HG02610 (cell line): Measurements from ENCODE around the gene GGCT.

Source experiments
- ATAC-seq: cut with Tn5 transposase; IDR thresholded peaks from one replicate; pipeline ENCODE4 v1.9.1; 2021; ENCODE audit warnings: mild to moderate bottlenecking, moderate library complexity; ENCODE audit not compliant: unreplicated experiment

The GGCT gene

GRCh38 chr7:30465046-30465810 is 39.4 kb downstream of the GGCT start:
- no peak for ATAC-seq

DNA sequence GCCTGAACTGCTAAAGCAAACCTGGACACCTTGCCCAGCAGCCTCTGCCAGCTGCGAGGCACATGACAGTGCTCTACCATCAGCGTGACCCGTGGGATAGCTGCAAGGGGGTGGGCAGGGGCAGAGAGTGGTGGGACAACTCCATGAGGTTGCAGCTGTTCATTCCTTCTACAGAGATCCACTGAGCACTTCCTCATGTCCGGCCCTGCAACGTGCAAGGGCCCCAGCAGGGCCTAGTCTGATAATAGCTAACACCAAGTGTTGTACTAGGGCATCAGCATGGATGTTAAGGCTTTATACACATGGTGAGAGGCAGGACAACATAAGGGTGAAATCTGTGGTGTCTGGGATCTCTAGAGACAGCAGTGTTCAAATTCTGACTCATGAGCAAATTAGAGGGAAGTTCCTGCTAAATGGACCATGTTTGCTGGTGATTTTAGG is 40.4 kb downstream of the GGCT start:
- ATAC-seq: peak; percentile 72

DNA sequence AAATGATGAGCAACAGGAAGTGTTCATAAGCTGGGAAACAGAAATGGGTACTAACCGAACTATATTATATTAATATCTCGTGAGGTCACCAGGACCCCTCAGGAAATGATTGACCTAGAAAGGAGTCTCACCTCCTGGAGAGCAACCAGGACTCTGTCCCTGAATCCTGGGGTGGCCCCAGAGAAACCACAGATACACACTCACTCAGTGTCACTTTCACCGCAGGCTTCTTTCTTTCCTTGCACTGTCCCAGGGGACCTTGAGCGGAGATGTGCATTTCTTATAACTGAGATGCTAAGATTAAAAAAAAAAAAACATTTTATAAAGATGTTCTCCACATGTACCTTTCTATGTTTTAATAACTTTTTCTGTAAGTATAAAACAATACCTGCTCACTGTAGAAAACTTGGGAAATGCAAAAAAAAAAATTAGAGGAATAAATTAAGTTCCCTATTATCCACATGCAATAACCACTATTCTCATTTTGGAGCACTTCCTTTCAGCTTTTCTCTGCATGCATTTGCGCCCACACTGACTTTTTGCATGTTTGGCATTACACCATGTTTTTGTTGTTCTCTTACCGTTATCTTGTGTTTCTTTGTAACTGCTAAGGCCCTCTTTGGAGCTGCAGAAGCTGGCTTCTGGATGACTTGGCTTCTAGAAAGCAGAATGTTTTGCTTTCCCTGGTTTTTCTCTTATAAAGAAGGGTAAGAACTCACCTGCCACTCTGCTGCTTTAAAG is 41.1 kb downstream of the GGCT start:
- ATAC-seq: peak; percentile 47

GRCh38 chr7:30462179-30462578 is 42.5 kb downstream of the GGCT start:
- peak; percentile 37 for ATAC-seq

DNA sequence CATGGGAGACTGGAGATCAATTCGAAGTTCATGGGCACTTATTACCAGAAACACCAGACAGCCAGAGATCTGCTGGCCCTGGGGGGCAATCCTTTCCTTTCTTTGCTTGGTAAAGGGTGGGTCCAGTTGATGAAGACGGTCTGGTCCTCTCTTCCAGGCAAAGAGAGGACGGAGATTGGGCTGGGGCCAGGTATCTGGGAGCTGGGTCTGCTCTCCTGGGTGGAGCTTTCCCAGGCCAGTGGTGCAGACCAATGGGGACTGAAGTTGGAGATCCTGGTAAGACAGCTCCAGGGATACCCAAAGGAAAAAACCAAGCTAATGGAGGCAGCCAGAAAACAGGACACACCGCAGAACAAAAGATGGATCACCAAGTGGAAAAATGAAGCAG is 44.4 kb downstream of the GGCT start:
- no peak for ATAC-seq

GRCh38 chr7:30459591-30460245 is 44.9 kb downstream of the GGCT start:
- no peak for ATAC-seq

- no peak for ATAC-seq
Measured at GRCh38 chr7:30458311-30458710, 46.3 kb downstream of the GGCT start.

GRCh38 chr7:30453921-30454320 is 50.7 kb downstream of the GGCT start:
- no peak for ATAC-seq

- ATAC-seq: no peak
Measured at GRCh38 chr7:30453016-30453415, 51.6 kb downstream of the GGCT start.

GRCh38 chr7:30452280-30452930 is 52.2 kb downstream of the GGCT start:
- ATAC-seq: no peak

- no peak for ATAC-seq
Measured at GRCh38 chr7:30451539-30452279, 52.9 kb downstream of the GGCT start.

GRCh38 chr7:30450983-30451497 is 53.6 kb downstream of the GGCT start:
- ATAC-seq: no peak

- no peak for ATAC-seq
Measured at GRCh38 chr7:30450240-30450982, 54.2 kb downstream of the GGCT start.

DNA sequence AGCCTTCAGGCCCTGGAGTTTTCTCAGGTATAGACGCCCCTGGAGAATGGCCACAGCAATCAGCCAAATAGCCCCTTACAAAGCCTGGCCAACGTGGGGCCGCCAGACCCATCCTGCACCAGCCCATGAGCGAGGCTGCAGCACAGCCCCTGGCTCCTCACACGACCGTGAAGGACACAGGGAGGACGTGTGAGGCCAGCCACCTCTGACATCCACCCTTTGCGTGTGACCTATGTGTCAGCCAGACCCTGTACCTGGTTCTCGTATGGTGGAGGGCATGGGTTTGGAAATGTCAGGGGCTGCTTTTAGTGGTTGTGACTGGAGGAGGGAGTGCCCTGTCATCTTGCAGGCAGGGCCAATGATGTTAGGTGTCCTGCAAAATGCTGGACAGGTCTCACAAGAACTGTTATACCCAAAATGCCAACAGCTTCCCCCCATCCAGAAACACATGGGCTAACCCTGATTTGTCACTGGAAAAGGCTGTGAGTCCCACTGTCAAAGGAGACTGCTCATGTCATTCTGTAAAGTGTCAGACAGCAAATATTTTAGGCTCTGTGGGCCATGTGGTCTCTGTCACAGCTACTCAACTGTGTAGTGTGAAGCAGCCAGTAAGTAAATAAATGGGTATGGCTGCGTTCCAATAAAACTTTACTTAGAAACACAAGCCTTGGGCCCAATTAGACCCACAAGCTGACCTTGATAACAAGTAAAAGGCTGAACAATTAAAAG is 56.0 kb downstream of the GGCT start:
- ATAC-seq: no peak

- no peak for ATAC-seq
Measured at GRCh38 chr7:30447466-30447865, 57.2 kb downstream of the GGCT start.
